Activated naive CD4-positive, alpha-beta T cell (primary cell): Measurements from ENCODE around the gene TEX38.
"Not testable (repeated sequence)": the region's sequence is repeated elsewhere in the genome, so short reads cannot be mapped to it uniquely, and the experiment has no call there.

Experiments used
- DNase-seq, 4 experiments: peaks; one replicate each; lab custom pipeline; 2025; lab: John Stamatoyannopoulos, UW

Gene TEX38

DNA sequence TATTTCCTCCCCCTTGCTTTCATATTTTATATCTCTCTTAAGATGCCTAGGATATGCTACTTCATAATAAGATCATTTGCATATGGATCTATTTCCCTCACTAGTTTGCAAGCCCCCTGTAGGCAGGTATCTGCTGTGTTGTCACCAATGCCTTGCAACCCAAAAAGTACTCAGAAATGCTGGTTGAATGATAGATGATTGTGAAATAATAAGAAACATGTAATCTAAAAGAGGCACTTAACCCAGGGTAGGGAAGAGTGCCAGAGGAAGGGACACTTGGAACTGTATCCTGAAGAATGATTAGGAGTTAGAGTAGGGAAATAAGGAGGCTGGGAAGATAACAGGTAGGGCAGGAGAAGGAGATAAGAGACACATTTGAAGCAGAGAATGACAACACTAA, 15.8 kb upstream of the TEX38 start:
- DNase-seq, result no peak

DNA sequence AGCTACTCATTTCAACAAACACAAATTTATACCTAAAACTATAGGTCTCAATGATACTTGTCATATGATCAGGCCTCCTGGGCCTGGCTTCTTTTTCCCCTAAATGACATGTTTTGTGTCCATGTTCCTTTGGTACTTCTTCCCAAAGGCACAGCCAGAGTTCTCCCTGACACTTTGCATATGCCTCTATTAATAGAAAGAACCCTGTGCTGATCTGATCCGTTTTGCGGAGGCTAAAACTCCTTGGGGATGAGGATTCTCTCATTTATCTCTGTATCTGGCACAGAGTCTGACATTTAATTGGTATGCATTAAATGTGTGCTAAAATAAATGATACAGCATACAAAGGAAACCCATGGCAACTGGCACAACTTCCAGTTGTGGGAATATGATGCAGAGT, 15.0 kb upstream of the TEX38 start:
- no peak for DNase-seq

DNA sequence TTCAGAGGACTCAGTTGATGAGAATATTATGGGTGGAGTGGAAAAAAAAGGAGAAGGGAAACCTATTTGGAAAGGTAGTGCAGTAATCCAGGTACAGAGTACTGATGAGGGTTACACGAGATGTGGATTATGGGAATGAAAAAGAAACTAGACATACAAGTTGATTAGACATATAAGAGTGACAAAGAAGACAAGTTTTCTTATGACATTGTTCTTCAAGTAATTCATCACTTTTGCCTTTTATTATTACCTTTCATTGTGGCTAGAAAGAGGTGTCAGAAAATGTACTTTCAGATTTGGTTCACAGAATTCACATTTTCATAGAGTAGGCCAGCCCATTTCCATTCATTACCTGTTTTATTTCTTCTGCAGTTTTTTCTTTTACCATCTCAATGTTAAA, 13.9 kb upstream of the TEX38 start:
- DNase-seq, result no peak

DNA sequence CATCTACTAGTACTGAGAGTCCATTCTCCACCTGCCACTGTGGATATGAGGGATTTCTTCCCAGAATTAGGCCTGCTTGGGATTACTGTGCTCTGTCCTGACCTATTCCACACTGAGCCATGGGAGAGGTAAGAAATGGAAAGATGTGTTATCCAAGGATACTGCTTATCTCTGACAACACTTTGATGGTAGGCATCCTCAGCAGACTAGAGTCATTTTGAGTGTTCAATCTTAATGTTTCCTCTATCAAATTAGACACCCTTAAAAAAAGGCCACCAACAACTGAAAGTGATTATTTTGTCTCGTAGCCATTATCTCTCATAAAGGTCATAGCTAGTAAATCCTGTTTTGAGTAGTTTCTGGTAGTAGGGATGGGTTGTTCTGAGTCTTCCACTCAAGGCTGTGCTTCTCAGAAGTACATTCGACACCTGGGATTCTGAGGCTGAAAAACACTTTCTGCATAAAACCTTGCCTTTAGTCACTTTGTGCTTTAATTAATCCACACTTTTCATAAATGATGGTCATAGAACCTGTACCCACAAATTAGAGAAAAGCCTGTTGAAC, 12.3 kb upstream of the TEX38 start:
- DNase-seq, result no peak

- DNase-seq, result not testable (repeated sequence)
These were observed 11.5 kb upstream of the TEX38 start for GRCh38 chr1:46660116-46660515.

- not testable (repeated sequence) for DNase-seq
These were observed 8.7 kb upstream of the TEX38 start for GRCh38 chr1:46662919-46663318.

- no peak for DNase-seq
These were observed 5.7 kb upstream of the TEX38 start for GRCh38 chr1:46665983-46666382.

- peak in 3 of 4 experiments; percentile 20 to 54 (median 22) for DNase-seq
These were observed 3.6 kb upstream of the TEX38 start, which contains the start of gene ATPAF1 for GRCh38 chr1:46667782-46668760. ATPAF1 (minus strand) TSS chr1:46668364; CDS start chr1:46668322, 42 bp downstream.

GRCh38 chr1:46670134-46670533, 1.5 kb upstream of the TEX38 start:
- DNase-seq, result no peak

- no peak for DNase-seq
These were observed 1.0 kb downstream of the TEX38 start for GRCh38 chr1:46672696-46673095.

DNA sequence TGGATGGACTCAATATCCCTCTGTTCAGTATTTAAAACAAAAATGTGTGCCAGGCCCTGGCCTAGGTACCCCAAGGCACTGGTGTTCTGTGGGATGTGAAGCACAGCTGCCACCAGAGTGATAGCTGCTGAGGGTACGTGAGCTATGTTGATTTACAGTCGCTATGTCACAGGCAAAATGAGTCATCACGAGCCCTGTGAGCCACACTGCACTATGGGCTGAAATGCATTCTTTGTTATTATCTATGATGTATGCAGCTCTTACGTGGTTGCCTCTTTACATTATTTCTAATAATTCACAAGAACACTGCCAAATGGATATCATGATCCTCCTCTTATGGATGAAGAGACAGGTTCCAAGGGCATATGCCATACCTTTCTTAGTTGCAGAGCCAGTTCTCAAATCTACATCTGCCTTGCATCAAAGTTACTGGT, 2.1 kb downstream of the TEX38 start:
- DNase-seq, result no peak

DNA sequence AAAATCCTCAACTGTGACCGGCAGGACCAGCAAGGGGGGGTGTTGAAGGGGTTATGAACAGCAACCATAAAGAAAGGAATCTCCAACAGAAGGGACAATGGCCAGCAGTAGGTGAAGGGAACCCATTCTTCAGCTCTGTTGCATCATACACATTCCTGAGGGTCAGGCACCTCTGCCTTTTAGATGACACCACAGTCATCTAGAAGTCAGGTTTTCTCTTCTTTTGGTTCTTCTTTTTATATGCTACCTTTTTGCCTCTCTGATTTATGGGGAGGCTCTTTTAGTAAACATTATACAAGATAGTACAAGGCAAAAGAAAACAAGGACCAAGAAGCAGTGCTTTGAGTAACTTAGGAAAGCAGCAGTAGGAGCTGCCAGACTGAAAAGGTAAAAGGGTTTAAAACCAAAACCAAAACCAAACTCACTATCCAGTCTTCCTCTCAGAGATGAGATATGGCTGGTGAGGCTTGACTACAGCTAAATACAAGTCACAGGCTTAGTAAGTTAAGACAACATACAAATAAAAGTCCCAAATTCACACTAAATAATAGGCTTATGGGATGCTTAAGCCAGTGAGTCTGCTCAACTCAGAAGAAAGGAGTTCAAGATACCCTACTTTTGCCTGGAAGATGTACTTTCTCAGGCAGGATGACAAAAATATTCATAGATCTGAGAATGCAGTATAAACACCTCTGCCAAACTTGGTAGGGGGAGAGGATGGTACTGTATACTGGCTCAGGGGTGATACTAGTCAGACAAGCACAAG, 4.1 kb downstream of the TEX38 start:
- no peak for DNase-seq

GRCh38 chr1:46676531-46676930, 4.9 kb downstream of the TEX38 start:
- DNase-seq, result no peak

DNA sequence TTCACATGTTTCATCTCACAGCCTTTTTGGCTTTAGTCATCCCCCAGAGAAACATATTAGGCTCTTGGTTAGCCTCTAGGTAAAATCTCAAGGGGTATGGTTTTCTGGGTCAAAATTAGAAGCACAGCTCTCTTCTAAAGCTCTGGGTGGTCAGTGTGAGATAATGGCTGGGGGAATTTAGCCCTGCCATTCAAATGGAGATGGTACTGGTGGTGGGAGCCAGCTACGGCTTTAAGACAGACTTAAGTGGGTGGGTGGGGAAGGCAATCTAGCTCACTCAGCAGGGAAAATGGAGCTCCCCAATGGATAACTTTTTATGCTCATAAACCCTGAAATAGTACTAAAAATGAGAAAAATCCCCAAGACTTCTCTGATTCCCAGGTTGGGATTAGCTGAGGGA, 5.7 kb downstream of the TEX38 start:
- DNase-seq, result no peak

DNA sequence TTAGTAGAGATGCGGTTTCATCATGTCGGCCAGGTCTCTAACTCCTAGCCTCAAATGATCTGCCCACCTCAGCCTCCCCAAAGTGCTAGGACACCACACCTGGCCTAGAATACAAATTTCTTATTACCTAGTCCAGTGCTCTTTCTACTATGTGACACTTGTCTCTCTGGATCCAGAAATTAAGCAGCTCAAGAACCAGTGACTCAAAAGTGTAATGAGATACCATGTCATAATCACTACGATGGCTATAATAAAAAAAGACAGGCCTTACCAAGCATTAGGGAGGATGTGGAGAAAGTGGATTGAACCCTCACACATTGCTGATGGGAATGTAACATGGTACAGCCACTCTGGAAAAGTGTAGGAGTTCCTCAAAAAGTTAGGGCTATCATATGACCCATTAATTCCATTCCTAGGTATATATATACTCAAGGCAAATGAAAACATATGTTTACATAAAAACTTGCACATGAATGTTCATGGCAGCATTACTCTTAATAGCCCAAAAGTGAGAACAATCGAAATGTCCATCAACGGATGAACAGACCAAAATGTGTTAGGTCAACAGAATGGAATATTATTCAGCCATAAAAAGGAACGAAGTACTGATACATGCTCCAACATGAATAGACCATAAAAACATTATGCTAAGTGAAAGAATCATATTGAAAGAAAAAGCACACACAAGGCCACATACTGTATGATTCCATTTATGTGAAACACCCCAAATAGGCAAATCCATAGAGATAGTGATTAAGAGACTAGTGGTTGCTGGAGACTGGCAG, 8.3 kb downstream of the TEX38 start:
- DNase-seq, result no peak

DNA sequence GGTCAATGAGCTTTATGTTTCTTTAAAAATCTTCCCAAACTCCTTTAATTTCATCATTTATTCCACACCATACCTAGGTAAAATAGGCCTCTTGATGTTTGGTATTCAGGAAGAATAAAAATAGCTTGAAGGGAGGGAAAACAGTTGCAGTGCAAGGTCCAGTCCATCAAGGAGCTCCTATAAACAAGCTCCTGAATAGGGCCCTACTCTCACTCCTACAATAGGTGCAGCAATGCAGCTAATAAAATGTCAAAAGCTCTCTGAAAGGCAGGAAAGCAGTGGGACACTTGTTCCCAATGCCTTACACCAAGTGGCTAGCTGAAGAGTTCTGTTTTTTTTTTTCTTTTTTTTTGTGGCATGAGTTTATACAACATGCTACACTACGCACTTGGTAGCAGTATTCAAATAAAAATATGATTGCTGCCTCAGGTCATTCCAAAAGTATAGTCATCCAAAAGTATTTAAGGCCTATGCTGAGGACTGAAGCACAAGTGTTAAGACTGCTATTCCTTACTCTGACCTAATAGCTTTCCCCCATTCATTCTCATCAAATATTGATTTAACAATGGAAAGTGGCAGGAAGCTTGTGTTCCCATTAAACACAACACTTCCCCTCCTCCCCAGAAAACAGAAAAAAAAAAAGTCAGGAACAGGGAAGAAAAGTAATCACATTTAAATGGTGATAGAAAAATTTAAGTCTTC, 9.8 kb downstream of the TEX38 start:
- no peak for DNase-seq

GRCh38 chr1:46682064-46682463, 10.4 kb downstream of the TEX38 start:
- DNase-seq, result no peak

DNA sequence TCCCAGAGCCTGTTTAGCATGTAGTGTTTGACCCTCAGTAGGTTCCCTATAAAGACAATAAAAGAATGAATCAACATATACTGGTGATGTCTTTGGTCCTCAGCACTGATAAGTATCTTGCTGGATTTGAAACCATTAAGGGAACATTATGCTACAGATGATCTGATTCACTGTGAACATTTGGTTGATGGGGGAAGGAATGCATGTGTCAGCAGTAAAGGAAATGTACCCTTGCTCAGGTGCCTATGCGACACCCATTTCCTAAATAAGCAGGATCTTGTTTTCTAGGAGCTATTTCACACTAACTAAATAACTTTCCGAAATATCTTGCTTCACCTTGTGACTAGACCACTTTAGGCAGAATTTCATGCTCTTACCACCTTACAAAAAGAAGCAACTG, 13.0 kb downstream of the TEX38 start:
- no peak for DNase-seq

- DNase-seq, result no peak
These were observed 14.6 kb downstream of the TEX38 start for GRCh38 chr1:46686255-46686654.

- DNase-seq, result no peak
These were observed 15.5 kb downstream of the TEX38 start for GRCh38 chr1:46687093-46687659.
